Stimulated activated CD8-positive, alpha-beta memory T cell treated with anti-CD3 and anti-CD28 coated beads, Interleukin-2, amount 100 ng/mL, for 1 hour (primary cell): ENCODE measurements around the gene ZDHHC4.

ENCODE experiments used
- DNase-seq, 2 donors: peaks; one replicate each; pipeline ENCODE4 v3.0.0-alpha.2; 2020; ENCODE audit warnings: low read depth in 2 of 2

ZDHHC4 gene

GRCh38 chr7:6577369-6578113 is at the start of gene ZDHHC4:
TSS of gene ZDHHC4 (plus strand) at chr7:6577454. CDS start at chr7:6580562, 3,108 bp downstream.
- peak; percentile 73 to 76 for DNase-seq

- DNase-seq, result no peak
Measured at GRCh38 chr7:6528401-6529130, 48.7 kb upstream of the ZDHHC4 start.

GRCh38 chr7:6529643-6530042 is 47.6 kb upstream of the ZDHHC4 start:
- DNase-seq, result no peak

GRCh38 chr7:6530626-6531491 is 46.4 kb upstream of the ZDHHC4 start:
- peak; percentile 50 to 55 for DNase-seq

- no peak for DNase-seq
Measured at GRCh38 chr7:6531492-6532279, 45.6 kb upstream of the ZDHHC4 start.

- no peak for DNase-seq
Measured at GRCh38 chr7:6532516-6532915, 44.7 kb upstream of the ZDHHC4 start.

GRCh38 chr7:6533893-6534495 is 43.3 kb upstream of the ZDHHC4 start:
- no peak for DNase-seq

GRCh38 chr7:6536262-6537260 is 40.7 kb upstream of the ZDHHC4 start:
- no peak for DNase-seq

- no peak for DNase-seq
Measured at GRCh38 chr7:6542368-6542767, 34.9 kb upstream of the ZDHHC4 start.

- DNase-seq, result no peak
Measured at GRCh38 chr7:6545398-6546126, 31.7 kb upstream of the ZDHHC4 start.

GRCh38 chr7:6546498-6547251 is 30.6 kb upstream of the ZDHHC4 start:
- DNase-seq, result no peak

GRCh38 chr7:6547400-6547799 is 29.9 kb upstream of the ZDHHC4 start:
- DNase-seq, result no peak

GRCh38 chr7:6551016-6551511 is 26.2 kb upstream of the ZDHHC4 start, which contains the start of gene GRID2IP:
TSS of gene GRID2IP (minus strand) at chr7:6551461. CDS start at chr7:6551436, 25 bp downstream.
- DNase-seq, result no peak

GRCh38 chr7:6553448-6554044 is 23.7 kb upstream of the ZDHHC4 start:
- no peak for DNase-seq

- no peak for DNase-seq
Measured at GRCh38 chr7:6554848-6555247, 22.4 kb upstream of the ZDHHC4 start.

GRCh38 chr7:6556196-6556595 is 21.1 kb upstream of the ZDHHC4 start:
- no peak for DNase-seq

GRCh38 chr7:6558837-6559236 is 18.4 kb upstream of the ZDHHC4 start:
- no peak for DNase-seq

- DNase-seq, result no peak
Measured at GRCh38 chr7:6559896-6560295, 17.4 kb upstream of the ZDHHC4 start.
